ENCODE measurements around the gene CD99L2.

GRCh38 chrX:150813922-150814321, 84.5 kb downstream of the CD99L2 start:
- no peak for TF ChIP-seq POLR2AphosphoS5 (IDR thresholded peaks at IDR 0.05; ENCODE audit: low read depth, low read length)
- TF ChIP-seq SIN3A (IDR thresholded peaks at IDR 0.05; ENCODE audit: borderline replicate concordance, insufficient read depth, low read depth, low read length), result no peak
